ENCODE results near the gene DKK3.

Gene DKK3

GRCh38 chr11:11942668-11943067, 65.8 kb downstream of the DKK3 start:
- Histone ChIP-seq H3K27ac (ENCODE audit: poor library complexity, severe bottlenecking) (no peak overlapping the region), H3K27me3 (ENCODE audit: insufficient read depth, poor library complexity, severe bottlenecking) (no peaks in the 10 kb centered on the region), H3K4me1 (ENCODE audit: insufficient read depth, poor library complexity, severe bottlenecking) (no peaks in the 10 kb centered on the region), H3K4me3 (ENCODE audit: severe bottlenecking) (no peak overlapping the region), H3K9me3 (ENCODE audit: severe bottlenecking) (no peaks in the 10 kb centered on the region), H3K36me3 (ENCODE audit: low read depth) (peaks cover 78% of the 10 kb centered on the region)
- ATAC-seq (ENCODE audit: low read depth): no peak
- no peak for DNase-seq (ENCODE audit: low spot score)
- no peak for TF ChIP-seq CTCF (IDR thresholded peaks at IDR 0.05; ENCODE audit: poor library complexity, severe bottlenecking)

GRCh38 chr11:11940551-11940950, 67.9 kb downstream of the DKK3 start:
- no peaks in the 10 kb centered on the region for H3K4me1 ChIP-seq (ENCODE audit: insufficient read depth, poor library complexity, severe bottlenecking)
- no peak overlapping the region for H3K27ac ChIP-seq (ENCODE audit: poor library complexity, severe bottlenecking)
- H3K9me3 ChIP-seq (ENCODE audit: severe bottlenecking): no peaks in the 10 kb centered on the region
- no peak overlapping the region for H3K4me3 ChIP-seq (ENCODE audit: severe bottlenecking)
- ATAC-seq (ENCODE audit: low read depth) (no peak), DNase-seq (ENCODE audit: low spot score) (no peak)
- H3K36me3 ChIP-seq (ENCODE audit: low read depth): peaks cover 79% of the 10 kb centered on the region
- TF ChIP-seq CTCF (IDR thresholded peaks at IDR 0.05; ENCODE audit: poor library complexity, severe bottlenecking): no peak
- H3K27me3 ChIP-seq (ENCODE audit: insufficient read depth, poor library complexity, severe bottlenecking): no peaks in the 10 kb centered on the region

GRCh38 chr11:11937957-11938356, 70.5 kb downstream of the DKK3 start:
- Histone ChIP-seq H3K27me3 (ENCODE audit: insufficient read depth, poor library complexity, severe bottlenecking) (no peaks in the 10 kb centered on the region), H3K4me1 (ENCODE audit: insufficient read depth, poor library complexity, severe bottlenecking) (no peaks in the 10 kb centered on the region), H3K9me3 (ENCODE audit: severe bottlenecking) (no peaks in the 10 kb centered on the region), H3K36me3 (ENCODE audit: low read depth) (peaks cover 87% of the 10 kb centered on the region), H3K27ac (ENCODE audit: poor library complexity, severe bottlenecking) (no peak overlapping the region), H3K4me3 (ENCODE audit: severe bottlenecking) (no peak overlapping the region)
- no peak for TF ChIP-seq CTCF (IDR thresholded peaks at IDR 0.05; ENCODE audit: poor library complexity, severe bottlenecking)
- no peak for DNase-seq (ENCODE audit: low spot score)
- no peak for ATAC-seq (ENCODE audit: low read depth)

- DNase-seq (ENCODE audit: low spot score): no peak
- Histone ChIP-seq H3K9me3 (ENCODE audit: severe bottlenecking) (no peaks in the 10 kb centered on the region), H3K27me3 (ENCODE audit: insufficient read depth, poor library complexity, severe bottlenecking) (no peaks in the 10 kb centered on the region), H3K27ac (ENCODE audit: poor library complexity, severe bottlenecking) (no peak overlapping the region), H3K36me3 (ENCODE audit: low read depth) (peaks cover 86% of the 10 kb centered on the region), H3K4me3 (ENCODE audit: severe bottlenecking) (no peak overlapping the region), H3K4me1 (ENCODE audit: insufficient read depth, poor library complexity, severe bottlenecking) (no peaks in the 10 kb centered on the region)
- no peak for TF ChIP-seq CTCF (IDR thresholded peaks at IDR 0.05; ENCODE audit: poor library complexity, severe bottlenecking)
- no peak for ATAC-seq (ENCODE audit: low read depth)
These were observed 71.0 kb downstream of the DKK3 start for GRCh38 chr11:11937433-11937832.

- Histone ChIP-seq H3K4me3 (ENCODE audit: severe bottlenecking) (no peak overlapping the region), H3K9me3 (ENCODE audit: severe bottlenecking) (no peaks in the 10 kb centered on the region), H3K27me3 (ENCODE audit: insufficient read depth, poor library complexity, severe bottlenecking) (no peaks in the 10 kb centered on the region), H3K4me1 (ENCODE audit: insufficient read depth, poor library complexity, severe bottlenecking) (no peaks in the 10 kb centered on the region), H3K36me3 (ENCODE audit: low read depth) (peaks cover 81% of the 10 kb centered on the region), H3K27ac (ENCODE audit: poor library complexity, severe bottlenecking) (no peak overlapping the region)
- no peak for ATAC-seq (ENCODE audit: low read depth)
- DNase-seq (ENCODE audit: low spot score): no peak
- no peak for TF ChIP-seq CTCF (IDR thresholded peaks at IDR 0.05; ENCODE audit: poor library complexity, severe bottlenecking)
These were observed 72.9 kb downstream of the DKK3 start for GRCh38 chr11:11935536-11935935.

All from RWPE2 (cell line).